GM18508 (cell line): Measurements from ENCODE around the gene ZNF213.

ENCODE experiments used
- ATAC-seq: cut with Tn5 transposase; IDR thresholded peaks from one replicate; pipeline ENCODE4 v1.9.1; 2021; ENCODE audit warnings: moderate number of reproducible peaks; ENCODE audit not compliant: insufficient read depth, unreplicated experiment

The ZNF213 gene

DNA sequence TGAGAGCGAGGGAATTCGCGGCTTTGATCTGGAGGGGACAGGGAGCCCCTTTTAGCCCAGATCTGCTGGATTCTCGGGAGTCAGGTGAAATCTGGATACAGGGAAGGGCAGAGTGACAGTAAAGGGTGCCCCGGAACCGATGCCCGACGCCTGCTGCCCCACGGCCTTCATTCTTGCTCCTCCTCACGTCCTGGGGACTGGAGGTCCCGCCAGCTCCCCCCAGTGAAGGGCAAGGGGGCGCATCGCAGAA, 53.8 kb downstream of the ZNF213 start:
- ATAC-seq = no peak

DNA sequence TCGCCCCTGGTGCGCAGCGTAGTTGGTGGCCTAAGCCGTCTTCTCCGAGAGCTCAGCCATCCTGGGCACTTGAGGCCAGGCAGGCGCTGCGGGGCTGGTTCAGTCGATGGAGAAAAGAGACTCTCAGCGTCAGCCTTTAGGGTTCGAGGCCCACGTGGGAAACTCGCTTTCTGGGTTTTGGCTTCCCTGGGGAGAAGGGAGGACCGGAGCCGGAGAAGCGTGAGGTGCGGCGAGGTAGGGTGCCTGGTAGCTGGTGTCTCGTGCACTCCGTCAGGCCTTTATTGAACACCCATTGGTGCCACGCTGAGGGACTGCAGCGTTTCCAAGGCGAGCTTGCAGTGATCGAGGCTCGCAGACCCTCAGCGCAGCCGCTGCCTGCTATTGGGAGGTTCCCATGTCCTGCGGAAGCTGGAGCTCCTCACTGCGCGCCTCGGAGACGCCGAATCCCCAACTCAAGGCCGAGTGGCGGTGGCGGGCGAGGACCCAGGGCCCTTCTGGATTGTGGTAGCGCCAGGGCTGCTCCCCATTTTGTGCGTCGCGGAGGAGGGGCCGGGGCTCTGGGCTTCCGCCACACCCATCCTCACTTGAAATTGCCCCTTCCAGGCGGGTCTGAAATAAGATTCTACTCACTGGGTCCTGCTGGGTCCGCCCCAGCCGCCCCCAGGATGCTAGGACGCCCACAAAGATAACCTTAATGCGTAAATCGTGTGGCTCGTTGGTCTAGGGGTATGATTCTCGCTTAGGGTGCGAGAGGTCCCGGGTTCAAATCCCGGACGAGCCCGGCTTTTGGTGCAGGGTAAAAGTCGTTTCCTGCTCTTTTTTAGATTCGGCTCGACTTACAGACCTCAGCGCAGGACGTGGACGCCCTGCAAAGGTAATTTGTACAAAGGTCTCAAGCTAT, 54.3 kb downstream of the ZNF213 start:
- ATAC-seq = no peak

GRCh38 chr16:3189869-3190268, 55.0 kb downstream of the ZNF213 start:
- ATAC-seq = no peak

- ATAC-seq = no peak
Observed at GRCh38 chr16:3190949-3191353, 56.1 kb downstream of the ZNF213 start.
